K562 (cell line): ENCODE results near the gene DNASE1L2. TPM values are rescaled to one million over a fixed set of nuclear protein-coding genes. Genes with fewer than 3 reads are reported as not detected.

Experiments used
- E2F5 ChIP-seq: sonication (generic); formaldehyde crosslinking; IDR thresholded peaks from 2 replicates; pipeline ENCODE4 v1.8.0; 2022; ENCODE audit warnings: mild to moderate bottlenecking, missing genetic modification reagents
- ZBTB7A ChIP-seq: IDR thresholded peaks from 2 replicates; pipeline ENCODE4 v1.6.1; 2011; ENCODE audit warnings: low read depth, mild to moderate bottlenecking, low read length, moderate library complexity, borderline replicate concordance; ENCODE audit not compliant: control insufficient read depth
- ZNF592 ChIP-seq: fragments of 450-650 bp; IDR thresholded peaks from 2 replicates; pipeline ENCODE4 v1.6.1; 2017; ENCODE audit warnings: antibody characterized with exemption, mild to moderate bottlenecking
- polyA plus RNA-seq, 8 experiments: library from polyadenylated mRNA; depleted of rRNA in 4 of 8; stranded (reverse) in 5 of 8; unstranded in 3 of 8; fragments of >200 nt; fragmentation: Nextera tagmentation in 2 of 8; fragmentation: Illumina TruSeq in 1 of 8; extraction: Ambion mirVana in 2 of 8; extraction: Trizol in 1 of 8; gene quantifications; 2 replicates each; pipeline versions ENCODE4 v1.2.1 to v1.2.3, GENCODE V29; 2011 to 2014; ENCODE audit warnings: inconsistent platforms in 1 of 8, missing spikeins in 1 of 8
- total RNA-seq, 7 experiments: library from RNA; depleted of rRNA in 6 of 7; stranded (reverse); fragments of >200 nt in 6 of 7; fragmentation: Illumina TruSeq in 2 of 7; extraction: Trizol in 2 of 7; gene quantifications; 2 replicates each; pipeline versions ENCODE4 v1.2.1 to v1.2.3, GENCODE V29; 2011 to 2021; ENCODE audit warnings: low replicate concordance in 1 of 7
- TF ChIP-seq, protein P1 (sequence below): fragments of 250-450 bp; sonication (Bioruptor Pico); IDR thresholded peaks from 2 replicates; pipeline ENCODE4 v1.4.0; 2020; ENCODE audit warnings: mild to moderate bottlenecking, moderate library complexity, borderline replicate concordance

DNASE1L2 gene
- total and polyA plus RNA-seq, 9 of the 15 experiments (the other 6 are each of a cell fraction or from before 2014, with no cell fraction given) = 0.08 to 2.7 (median 1.7) TPM; not detected in 1

- TF ChIP-seq, protein P1, sequence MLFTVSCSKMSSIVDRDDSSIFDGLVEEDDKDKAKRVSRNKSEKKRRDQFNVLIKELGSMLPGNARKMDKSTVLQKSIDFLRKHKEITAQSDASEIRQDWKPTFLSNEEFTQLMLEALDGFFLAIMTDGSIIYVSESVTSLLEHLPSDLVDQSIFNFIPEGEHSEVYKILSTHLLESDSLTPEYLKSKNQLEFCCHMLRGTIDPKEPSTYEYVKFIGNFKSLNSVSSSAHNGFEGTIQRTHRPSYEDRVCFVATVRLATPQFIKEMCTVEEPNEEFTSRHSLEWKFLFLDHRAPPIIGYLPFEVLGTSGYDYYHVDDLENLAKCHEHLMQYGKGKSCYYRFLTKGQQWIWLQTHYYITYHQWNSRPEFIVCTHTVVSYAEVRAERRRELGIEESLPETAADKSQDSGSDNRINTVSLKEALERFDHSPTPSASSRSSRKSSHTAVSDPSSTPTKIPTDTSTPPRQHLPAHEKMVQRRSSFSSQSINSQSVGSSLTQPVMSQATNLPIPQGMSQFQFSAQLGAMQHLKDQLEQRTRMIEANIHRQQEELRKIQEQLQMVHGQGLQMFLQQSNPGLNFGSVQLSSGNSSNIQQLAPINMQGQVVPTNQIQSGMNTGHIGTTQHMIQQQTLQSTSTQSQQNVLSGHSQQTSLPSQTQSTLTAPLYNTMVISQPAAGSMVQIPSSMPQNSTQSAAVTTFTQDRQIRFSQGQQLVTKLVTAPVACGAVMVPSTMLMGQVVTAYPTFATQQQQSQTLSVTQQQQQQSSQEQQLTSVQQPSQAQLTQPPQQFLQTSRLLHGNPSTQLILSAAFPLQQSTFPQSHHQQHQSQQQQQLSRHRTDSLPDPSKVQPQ (CRISPR knock-in tag) = no peak
- TF ChIP-seq ZBTB7A = peak; percentile 49; the same call in 1 of the 2 replicates
- peak; percentile 43; the same call in 1 of the 2 replicates for TF ChIP-seq ZNF592
- TF ChIP-seq E2F5 = peak; percentile 18; the same call in 1 of the 2 replicates
Measured at GRCh38 chr16:2213817-2214718, 22.2 kb upstream of the DNASE1L2 start (continued).
